Spleen (tissue), 11 donors: Measurements from ENCODE around the gene NEO1. TPM values are rescaled to one million over a fixed set of nuclear protein-coding genes. Genes with fewer than 3 reads are reported as not detected.
"Not testable (repeated sequence)": the region's sequence is repeated elsewhere in the genome, so short reads cannot be mapped to it uniquely, and the experiment has no call there.

ENCODE experiments used
- DNase-seq: peaks from one replicate; pipeline ENCODE4 v3.0.0-alpha.2; 2020
- H3K27ac ChIP-seq, 8 donors: fragments of 200-600 bp; sonication (generic) in 7 of 8; 1 replicate in 4 of 8; 2 replicates in 4 of 8; pipeline versions ENCODE4 v1.5.0 to v1.8.0; 2016 to 2021; ENCODE audit warnings: inconsistent platforms in 4 of 8, mild to moderate bottlenecking in 4 of 8, moderate library complexity in 1 of 8
- H3K27me3 ChIP-seq, 7 donors: fragments of 200-600 bp; sonication (generic) in 6 of 7; replicated peaks in 1 of 7; 1 replicate in 4 of 7; 2 replicates in 3 of 7; pipeline versions ENCODE4 v1.5.0 to v1.8.0; 2016 to 2021; ENCODE audit warnings: inconsistent platforms in 3 of 7, mild to moderate bottlenecking in 1 of 7
- H3K36me3 ChIP-seq, 6 donors: fragments of 200-600 bp; sonication (generic) in 5 of 6; 1 replicate in 4 of 6; 2 replicates in 2 of 6; pipeline versions ENCODE4 v1.5.0 to v1.8.0; 2016 to 2021; ENCODE audit warnings: inconsistent platforms in 2 of 6
- H3K4me1 ChIP-seq, 6 donors: fragments of 200-600 bp; sonication (generic) in 5 of 6; 1 replicate in 3 of 6; 2 replicates in 3 of 6; pipeline versions ENCODE4 v1.5.0 to v1.8.0; 2016 to 2021; ENCODE audit warnings: inconsistent platforms in 3 of 6
- H3K4me3 ChIP-seq, 8 donors: fragments of 200-600 bp; sonication (generic) in 7 of 8; 1 replicate in 4 of 8; 2 replicates in 4 of 8; pipeline versions ENCODE4 v1.5.0 to v1.8.0; 2016 to 2021; ENCODE audit warnings: inconsistent platforms in 4 of 8, mild to moderate bottlenecking in 4 of 8, moderate library complexity in 2 of 8
- H3K9me3 ChIP-seq, 8 donors: fragments of 200-600 bp; sonication (generic) in 7 of 8; 1 replicate in 4 of 8; 2 replicates in 4 of 8; pipeline versions ENCODE4 v1.5.0 to v1.8.0; 2016 to 2021; ENCODE audit warnings: inconsistent platforms in 4 of 8
- POLR2A ChIP-seq, 3 donors: fragments of 450-650 bp; IDR thresholded peaks; one replicate each; pipeline ENCODE4 v1.5.1; 2017; ENCODE audit warnings: antibody characterized with exemption in 3 of 3, mild to moderate bottlenecking in 1 of 3
- POLR2AphosphoS5 ChIP-seq, 3 donors: sonication (generic); formaldehyde crosslinking; IDR thresholded peaks; one replicate each; pipeline ENCODE4 v1.5.1; 2017; ENCODE audit warnings: antibody characterized with exemption in 3 of 3
- WGBS, 5 donors: extraction: QIAGEN DNeasy Blood & Tissue Kit in 3 of 5; methylation state at CpG; one replicate each; pipeline versions ENCODE4 v1.1.5 to v1.1.7; 2013 to 2018; 5-methylcytosine and 5-hydroxymethylcytosine counted together
- intact Hi-C: fragments of 100-400 bp; cut with DNase I; formaldehyde crosslinking; loops from one replicate; pipeline ENCODE4 v1.15.0; 2023; ENCODE audit warnings: low total_unique reads
- polyA plus RNA-seq, 3 donors: library from polyadenylated mRNA; stranded (reverse); fragments of 200-250 nt; gene quantifications; one replicate each; pipeline ENCODE4 v1.2.1, GENCODE V29; 2013
- total RNA-seq, 7 donors: library from RNA; depleted of rRNA in 3 of 7; stranded (reverse); fragments of >200 nt in 3 of 7; fragmentation: NEBNext Ultra II Directional in 4 of 7; extraction: Animal tissue kit (Norgen Biotek cat#: 25700) in 4 of 7; gene quantifications; one replicate each; pipeline versions ENCODE4 v1.1.0 to v1.2.1, GENCODE V29; 2016 to 2021
- TF ChIP-seq, protein P1 (sequence below), 11 experiments: fragments of 200-600 bp in 7 of 11; fragments of 450-650 bp in 4 of 11; sonication (generic) in 4 of 11; IDR thresholded peaks in 8 of 11; conservative IDR thresholded peaks in 3 of 11; 1 replicate in 7 of 11; 2 replicates in 4 of 11; pipeline versions ENCODE4 v1.4.0 to v1.8.0; 2016 to 2021; ENCODE audit warnings: antibody characterized with exemption in 11 of 11, inconsistent platforms in 4 of 11, mild to moderate bottlenecking in 1 of 11
- donor health status: healthy with polysubstance abuse.
- donor health status: DM: no; HTN: no; CAD: no; lungs with moderate emphysema.
- donor health status: DM: no; HTN: no; CAD: no.
- donor health status: Bipolar disorder and iron deficiency.
- donor health status: healthy.
- donor health status: DM: no; HTN: no; CAD: no.
- donor health status: DM: yes; HTN: yes; CAD: no.

The NEO1 gene
- total and polyA plus RNA-seq, 10 donors, result 1.4 to 14.3 (median 10.5) TPM

DNA sequence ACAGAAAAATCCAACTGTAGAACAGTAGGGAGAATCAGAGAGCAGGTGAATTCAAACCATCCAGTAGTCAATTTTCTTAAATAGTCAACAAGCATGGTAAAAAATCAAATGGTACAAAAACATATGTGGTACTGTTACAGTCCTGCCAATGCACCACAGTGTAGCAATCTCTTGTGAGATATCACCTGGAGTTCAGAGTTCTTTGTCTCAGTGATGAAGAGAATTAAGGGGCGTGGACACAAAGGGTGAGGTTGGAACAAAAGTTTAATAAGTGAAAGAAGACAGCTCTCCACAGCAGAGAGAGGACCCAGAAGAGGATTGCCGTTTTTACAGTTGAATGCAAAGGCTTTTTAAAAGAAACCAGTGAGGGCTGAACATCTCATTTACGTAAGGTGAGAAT lies 113.2 kb downstream of the NEO1 start:
- Histone ChIP-seq H3K27ac (no peak overlapping the region), H3K36me3 (peaks cover 0 to 9% (median 0%) of the 10 kb centered on the region in 6 donors), H3K4me3 (no peak overlapping the region), H3K27me3 (no peaks in the 10 kb centered on the region), H3K9me3 (peaks cover 0 to 18% (median 7%) of the 10 kb centered on the region in 8 donors), H3K4me1 (no peaks in the 10 kb centered on the region)
- 86 to 96% (median 86%) methylated on average over 3 of the region's 3 CpGs for WGBS, 5 donors
- DNase-seq, result no peak
- intact Hi-C loops, result no loop called here
- TF ChIP-seq POLR2AphosphoS5 (IDR thresholded peaks at IDR 0.05) (no peak), POLR2A (IDR thresholded peaks at IDR 0.05) (no peak)
- TF ChIP-seq, protein P1, sequence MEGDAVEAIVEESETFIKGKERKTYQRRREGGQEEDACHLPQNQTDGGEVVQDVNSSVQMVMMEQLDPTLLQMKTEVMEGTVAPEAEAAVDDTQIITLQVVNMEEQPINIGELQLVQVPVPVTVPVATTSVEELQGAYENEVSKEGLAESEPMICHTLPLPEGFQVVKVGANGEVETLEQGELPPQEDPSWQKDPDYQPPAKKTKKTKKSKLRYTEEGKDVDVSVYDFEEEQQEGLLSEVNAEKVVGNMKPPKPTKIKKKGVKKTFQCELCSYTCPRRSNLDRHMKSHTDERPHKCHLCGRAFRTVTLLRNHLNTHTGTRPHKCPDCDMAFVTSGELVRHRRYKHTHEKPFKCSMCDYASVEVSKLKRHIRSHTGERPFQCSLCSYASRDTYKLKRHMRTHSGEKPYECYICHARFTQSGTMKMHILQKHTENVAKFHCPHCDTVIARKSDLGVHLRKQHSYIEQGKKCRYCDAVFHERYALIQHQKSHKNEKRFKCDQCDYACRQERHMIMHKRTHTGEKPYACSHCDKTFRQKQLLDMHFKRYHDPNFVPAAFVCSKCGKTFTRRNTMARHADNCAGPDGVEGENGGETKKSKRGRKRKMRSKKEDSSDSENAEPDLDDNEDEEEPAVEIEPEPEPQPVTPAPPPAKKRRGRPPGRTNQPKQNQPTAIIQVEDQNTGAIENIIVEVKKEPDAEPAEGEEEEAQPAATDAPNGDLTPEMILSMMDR (IDR thresholded peaks at IDR 0.05 in 8 of 11, conservative IDR thresholded peaks at IDR 0.05 in 3 of 11), result no peak

DNA sequence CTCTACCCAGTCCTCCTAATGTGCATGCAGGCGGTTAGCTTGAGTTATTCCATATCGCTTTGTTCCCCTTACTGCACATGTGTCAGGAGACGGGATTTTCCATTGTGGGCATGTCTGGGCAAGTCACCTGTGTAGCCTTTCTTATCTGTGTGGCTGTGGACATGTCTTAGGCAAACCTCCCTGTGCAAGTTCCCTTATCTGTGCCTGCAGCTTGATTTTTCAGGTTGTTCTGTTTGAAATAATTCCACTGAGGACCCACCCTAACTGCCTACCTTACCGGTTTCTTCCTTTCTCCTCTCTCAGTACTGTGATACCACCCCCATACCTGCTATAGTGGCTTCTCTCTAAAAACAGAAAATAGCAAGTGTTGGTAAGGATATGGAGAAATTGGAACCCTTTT lies 113.6 kb downstream of the NEO1 start:
- H3K36me3 ChIP-seq, result peaks cover 0 to 9% (median 0%) of the 10 kb centered on the region in 6 donors
- H3K4me1 ChIP-seq, result no peaks in the 10 kb centered on the region
- DNase-seq, result no peak
- no peaks in the 10 kb centered on the region for H3K27me3 ChIP-seq
- no peak overlapping the region for H3K27ac ChIP-seq
- H3K4me3 ChIP-seq, result no peak overlapping the region
- no peak for TF ChIP-seq POLR2AphosphoS5 (IDR thresholded peaks at IDR 0.05)
- TF ChIP-seq POLR2A (IDR thresholded peaks at IDR 0.05), result no peak
- TF ChIP-seq, protein P1 (IDR thresholded peaks at IDR 0.05 in 8 of 11, conservative IDR thresholded peaks at IDR 0.05 in 3 of 11), result no peak
- intact Hi-C loops, result no loop called here
- WGBS, 5 donors, result 90 to 97% (median 92%) methylated on average over 4 of the region's 4 CpGs
- H3K9me3 ChIP-seq, result peaks cover 0 to 18% (median 7%) of the 10 kb centered on the region in 8 donors

DNA sequence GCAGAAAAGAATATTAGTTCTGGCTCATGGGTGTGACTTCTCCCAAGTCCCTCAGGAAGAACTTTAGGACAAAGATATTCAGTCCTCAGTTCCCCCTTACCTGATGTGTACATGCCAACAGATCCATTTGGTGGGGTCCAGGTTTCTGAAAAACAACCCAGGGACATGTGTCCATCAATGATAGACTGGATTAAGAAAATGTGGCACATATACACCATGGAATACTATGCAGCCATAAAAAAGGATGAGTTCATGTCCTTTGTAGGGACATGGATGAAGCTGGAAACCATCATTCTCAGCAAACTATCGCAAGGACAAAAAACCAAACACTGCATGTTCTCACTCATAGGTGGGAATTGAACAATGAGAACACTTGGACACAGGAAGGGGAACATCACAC lies 114.4 kb downstream of the NEO1 start:
- H3K27ac ChIP-seq, intact Hi-C loops: not testable (repeated sequence)

DNA sequence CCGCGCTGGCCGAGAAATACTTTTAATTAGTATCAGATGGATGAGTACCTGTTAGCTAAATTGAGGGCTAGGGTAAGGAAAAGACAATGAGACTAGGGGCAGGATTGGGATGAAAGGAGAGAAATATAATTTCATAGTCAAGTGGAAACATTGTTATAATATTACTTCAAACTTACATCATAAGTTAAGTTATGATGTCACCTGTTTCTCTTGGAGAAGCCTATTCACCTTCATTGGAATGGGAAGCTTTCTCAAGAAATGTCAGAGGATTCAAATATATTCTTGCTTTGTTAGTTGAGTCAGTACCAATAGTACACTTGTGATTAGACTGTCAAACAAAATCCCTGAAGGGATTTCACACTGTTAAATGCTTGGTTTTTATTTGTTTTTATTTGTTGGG lies 116.2 kb downstream of the NEO1 start:
- no peak for DNase-seq

More for the DNA sequence above, 114.4 kb downstream of the NEO1 start:
- H3K4me1 ChIP-seq, H3K36me3 ChIP-seq, H3K27me3 ChIP-seq, H3K4me3 ChIP-seq, DNase-seq: not testable (repeated sequence)
- peaks cover 0 to 18% (median 7%) of the 10 kb centered on the region in 8 donors for H3K9me3 ChIP-seq
- 75% methylated on average over 1 of the region's 1 CpG; no CpG with 5 or more reads in 4 of the 5 donors for WGBS, 5 donors

More for the DNA sequence above, 116.2 kb downstream of the NEO1 start:
- no peak for TF ChIP-seq POLR2AphosphoS5 (IDR thresholded peaks at IDR 0.05)
- no peak for TF ChIP-seq POLR2A (IDR thresholded peaks at IDR 0.05)
- TF ChIP-seq, protein P1 (IDR thresholded peaks at IDR 0.05 in 8 of 11, conservative IDR thresholded peaks at IDR 0.05 in 3 of 11), result no peak
- Histone ChIP-seq H3K27me3 (no peaks in the 10 kb centered on the region), H3K27ac (no peak overlapping the region), H3K36me3 (peaks cover 0 to 9% (median 0%) of the 10 kb centered on the region in 6 donors), H3K4me1 (no peaks in the 10 kb centered on the region), H3K4me3 (no peak overlapping the region), H3K9me3 (peaks cover 0 to 18% (median 7%) of the 10 kb centered on the region in 8 donors)
- WGBS, 5 donors, result 91 to 99% (median 98%) methylated on average over 3 of the region's 3 CpGs
- intact Hi-C loops, result no loop called here
